Measurements from ENCODE around the gene MED20. TPM values are rescaled to one million over a fixed set of nuclear protein-coding genes. Genes with fewer than 3 reads are reported as not detected.

MED20 gene
- total and polyA plus RNA-seq, 10 of the 15 experiments (the other 5 are each of a cell fraction or from before 2014, with no cell fraction given) = 13.4 to 24.8 (median 17.9) TPM

GRCh38 chr6:41859356-41859755 lies 61.6 kb downstream of the MED20 start:
- intact Hi-C loops (cut with micrococcal nuclease; ENCODE audit: unreplicated experiment) = no loop called here
- in situ Hi-C loops (cut with MboI) = no loop called here
- DNase-seq (ENCODE audit: low read depth, low spot score) = no peak
- TF ChIP-seq YBX1 (IDR thresholded peaks at IDR 0.05) (no peak), ZBTB33 (IDR thresholded peaks at IDR 0.05) (no peak), E2F8 (IDR thresholded peaks at IDR 0.05; ENCODE audit: low read depth, partially characterized antibody) (no peak), IKZF2 (IDR thresholded peaks at IDR 0.05) (no peak), PBX3 (IDR thresholded peaks at IDR 0.05; ENCODE audit: insufficient replicate concordance, low read depth, low read length) (no peak), PML (IDR thresholded peaks at IDR 0.05; ENCODE audit: low read length) (no peak), POLR2AphosphoS5 (IDR thresholded peaks at IDR 0.05; ENCODE audit: low read length) (no peak), TCF3 (IDR thresholded peaks at IDR 0.05; ENCODE audit: borderline replicate concordance, insufficient read depth, low read depth, low read length) (no peak), EED (IDR thresholded peaks at IDR 0.05; ENCODE audit: low read depth) (no peak)
- Histone ChIP-seq H3K9me3 (replicated peaks; ENCODE audit: control insufficient read depth, insufficient read depth, low read length) (no peaks in the 10 kb centered on the region), H3K4me2 (ENCODE audit: control insufficient read depth, insufficient read depth) (no peak overlapping the region), H2AFZ (ENCODE audit: control insufficient read depth, low read depth, low read length) (no peak overlapping the region), H4K20me1 (ENCODE audit: control insufficient read depth, insufficient read depth) (no peaks in the 10 kb centered on the region), H3K27me3 (replicated peaks in 1 of 2; ENCODE audit: control insufficient read depth in 2 of 2, insufficient read depth in 2 of 2, low read length in 1 of 2) (no peaks in the 10 kb centered on the region), H3K27ac (ENCODE audit: control insufficient read depth, insufficient read depth) (no peak overlapping the region), H3K4me1 (ENCODE audit: control insufficient read depth, insufficient read depth, low read length) (no peaks in the 10 kb centered on the region), H3K9ac (ENCODE audit: control insufficient read depth, insufficient read depth, low read length) (no peak overlapping the region), H3K36me3 (ENCODE audit: control insufficient read depth in 2 of 2, insufficient read depth in 2 of 2, low read length in 1 of 2) (no peaks in the 10 kb centered on the region), H3K79me2 (ENCODE audit: control insufficient read depth, insufficient read depth, low read length) (no peaks in the 10 kb centered on the region), H3K4me3 (no peak overlapping the region)
- FAIRE-seq = no peak
- ChIA-PET CTCF (interaction anchor here (1.2 kb wide), 2 partner anchors 12 to 58 kb away, joined by 3 read pairs; no protein-coding TSS in a partner anchor), POLR2A (interaction anchor here (0.7 kb wide), 1 partner anchor 72 kb away, joined by 3 read pairs; no protein-coding TSS in a partner anchor), SMC1A (ENCODE audit: uncharacterized antibody, unreplicated experiment) (no interaction called here), RAD21 (ENCODE audit: unreplicated experiment) (no interaction called here)
- WGBS (ENCODE audit: insufficient coverage, insufficient replicate concordance, low lambda C conversion rate, missing lambda C conversion rate) = over 99% methylated on average over 6 of the region's 6 CpGs
- no peak for ATAC-seq
- BruUV-seq (replicated peaks) = TSS peak; percentile 60

All from GM12878 (cell line).